GM23338 (cell line): ENCODE data around the gene GFOD1. TPM values are rescaled to one million over a fixed set of nuclear protein-coding genes. Genes with fewer than 3 reads are reported as not detected.
"Not testable (repeated sequence)": the region's sequence is repeated elsewhere in the genome, so short reads cannot be mapped to it uniquely, and the experiment has no call there.

ENCODE experiments used
- ATAC-seq: fragments of 200-7000 bp; cut with Tn5 transposase; 3 replicates; pipeline ENCODE4 v1.9.1; 2020
- DNase-seq: peaks from one replicate; pipeline ENCODE4 v3.0.0-alpha.2; 2015; ENCODE audit warnings: low spot score
- H2AFZ ChIP-seq: fragments of 200-600 bp; sonication (generic); 2 replicates; pipeline ENCODE4 v1.8.0; 2016; ENCODE audit warnings: antibody characterized with exemption, mild to moderate bottlenecking, moderate library complexity
- H3F3A ChIP-seq: fragments of 200-600 bp; sonication (generic); replicated peaks from 2 replicates; pipeline ENCODE4 v1.8.0; 2017; ENCODE audit warnings: antibody characterized with exemption, mixed run types, low read depth
- H3K27ac ChIP-seq: fragments of 200-600 bp; sonication (generic); 2 replicates; pipeline ENCODE4 v1.6.1; 2016; ENCODE audit warnings: low read depth
- H3K27me3 ChIP-seq: fragments of 200-600 bp; sonication (generic); 2 replicates; pipeline ENCODE4 v1.8.0; 2016; ENCODE audit warnings: mild to moderate bottlenecking, mixed run types, moderate library complexity; ENCODE audit not compliant: insufficient read depth
- H3K36me3 ChIP-seq: fragments of 200-600 bp; sonication (generic); 2 replicates; pipeline ENCODE4 v1.8.0; 2016; ENCODE audit warnings: mild to moderate bottlenecking; ENCODE audit not compliant: insufficient read depth
- H3K4me1 ChIP-seq: fragments of 200-600 bp; sonication (generic); 2 replicates; pipeline ENCODE4 v1.8.0; 2016; ENCODE audit warnings: mild to moderate bottlenecking, moderate library complexity; ENCODE audit not compliant: insufficient read depth
- H3K4me2 ChIP-seq: fragments of 200-600 bp; sonication (generic); 2 replicates; pipeline ENCODE4 v1.7.1; 2017; ENCODE audit warnings: mixed run types
- H3K4me3 ChIP-seq: fragments of 200-600 bp; sonication (generic); 2 replicates; pipeline ENCODE4 v1.6.1; 2016; ENCODE audit warnings: mixed run types
- H3K79me2 ChIP-seq: fragments of 200-600 bp; sonication (generic); replicated peaks from 2 replicates; pipeline ENCODE4 v1.8.0; 2017; ENCODE audit warnings: mild to moderate bottlenecking; ENCODE audit not compliant: insufficient read depth
- H3K9me2 ChIP-seq: fragments of 200-600 bp; sonication (generic); 2 replicates; pipeline ENCODE4 v1.8.0; 2017; ENCODE audit not compliant: insufficient read depth
- H4K20me1 ChIP-seq: fragments of 200-600 bp; sonication (generic); replicated peaks from 2 replicates; pipeline ENCODE4 v1.8.0; 2017; ENCODE audit warnings: mild to moderate bottlenecking; ENCODE audit not compliant: insufficient read depth
- H3K27ac Mint-ChIP-seq: 2 replicates; pipeline ENCODE4 v1.8.0; 2020; ENCODE audit warnings: inconsistent platforms, mild to moderate bottlenecking, moderate library complexity, mixed read lengths
- H3K27me3 Mint-ChIP-seq: 3 replicates; pipeline ENCODE4 v1.8.0; 2022; ENCODE audit warnings: low read depth, mild to moderate bottlenecking, moderate library complexity, mixed read lengths, inconsistent platforms; ENCODE audit not compliant: insufficient read depth, poor library complexity
- H3K36me3 Mint-ChIP-seq: 3 replicates; pipeline ENCODE4 v1.8.0; 2021; ENCODE audit warnings: low read depth, mild to moderate bottlenecking, inconsistent platforms, moderate library complexity, mixed read lengths
- H3K4me1 Mint-ChIP-seq: 3 replicates; pipeline ENCODE4 v1.8.0; 2020; ENCODE audit warnings: mild to moderate bottlenecking, inconsistent platforms, mixed read lengths
- H3K4me3 Mint-ChIP-seq: 3 replicates; pipeline ENCODE4 v1.8.0; 2021; ENCODE audit warnings: moderate library complexity, mild to moderate bottlenecking, inconsistent platforms, mixed read lengths
- H3K9me3 Mint-ChIP-seq: 3 replicates; pipeline ENCODE4 v1.8.0; 2020; ENCODE audit warnings: moderate library complexity, mild to moderate bottlenecking, inconsistent platforms, mixed read lengths
- CREB1 ChIP-seq: fragments of 250-450 bp; sonication (Bioruptor Pico); IDR thresholded peaks from 2 replicates; pipeline ENCODE4 v1.5.0; 2020; ENCODE audit warnings: low read depth, mild to moderate bottlenecking, moderate library complexity
- CTCF ChIP-seq, 2 experiments: fragments of 200-600 bp in 1 of 2; sonication (generic) in 1 of 2; conservative IDR thresholded peaks; 2 replicates each; pipeline versions ENCODE4 v1.5.1 to v1.6.1; 2016 to 2017; ENCODE audit warnings: antibody characterized with exemption in 2 of 2, low read depth in 2 of 2, mild to moderate bottlenecking in 2 of 2, moderate library complexity in 1 of 2
- EZH2 ChIP-seq: fragments of 200-600 bp; sonication (generic); IDR thresholded peaks from one replicate; pipeline ENCODE4 v1.8.0; 2017; ENCODE audit warnings: antibody characterized with exemption, mild to moderate bottlenecking, low read depth; ENCODE audit not compliant: unreplicated experiment
- EZH2phosphoT487 ChIP-seq: fragments of 200-600 bp; sonication (generic); IDR thresholded peaks from one replicate; pipeline ENCODE4 v1.8.1; 2018; ENCODE audit warnings: antibody characterized with exemption; ENCODE audit not compliant: unreplicated experiment
- POLR2AphosphoS5 ChIP-seq: IDR thresholded peaks from 2 replicates; pipeline ENCODE4 v1.6.1; 2016; ENCODE audit warnings: antibody characterized with exemption, low read depth
- STAT1 ChIP-seq: IDR thresholded peaks from one replicate; pipeline ENCODE4 v1.6.1; 2016; ENCODE audit warnings: antibody characterized with exemption; ENCODE audit not compliant: unreplicated experiment
- ZNF114 ChIP-seq: fragments of 250-450 bp; sonication (Bioruptor Pico); IDR thresholded peaks from 2 replicates; pipeline ENCODE4 v1.5.0; 2020; ENCODE audit warnings: mild to moderate bottlenecking, moderate library complexity
- ZNF331 ChIP-seq: fragments of 250-450 bp; sonication (Bioruptor Pico); IDR thresholded peaks from 2 replicates; pipeline ENCODE4 v1.5.0; 2020; ENCODE audit warnings: low read depth, mild to moderate bottlenecking, moderate library complexity
- ZNF462 ChIP-seq: fragments of 250-450 bp; sonication (Bioruptor Pico); IDR thresholded peaks from 2 replicates; pipeline ENCODE4 v1.5.0; 2020; ENCODE audit warnings: mild to moderate bottlenecking, moderate library complexity
- polyA plus RNA-seq: library from polyadenylated mRNA; unstranded; fragments of >200 nt; fragmentation: Nextera tagmentation; extraction: Ambion mirVana; gene quantifications from 2 replicates; pipeline ENCODE4 v1.2.1, GENCODE V29; 2016
- total RNA-seq: library from RNA; depleted of rRNA; stranded (reverse); fragments of >200 nt; shearing (Covaris generic); gene quantifications from 2 replicates; pipeline ENCODE4 v1.2.3, GENCODE V29; 2014

GFOD1 gene
- total and polyA plus RNA-seq, 2 experiments from 2014 or later: 4.9 to 12.8 TPM

- TF ChIP-seq CREB1 (CRISPR knock-in tag) (no peak), EZH2phosphoT487 (no peak), STAT1 (no peak)
- H3K27ac ChIP-seq: no peak overlapping the region
- H3K36me3 Mint-ChIP-seq: peaks cover 7% of the 10 kb centered on the region
- DNase-seq: no peak
- H2AFZ ChIP-seq: no peak overlapping the region
- H3K27ac Mint-ChIP-seq: no peak overlapping the region
- H4K20me1 ChIP-seq: no peaks in the 10 kb centered on the region
- 0 out of 3 replicates have a peak, but pooled peaks cover 1% of the 10 kb centered on the region for H3K9me3 Mint-ChIP-seq
- peaks cover 20% of the 10 kb centered on the region for H3K4me1 Mint-ChIP-seq
- no peak overlapping the region for H3K4me3 Mint-ChIP-seq
- no peaks in the 10 kb centered on the region for H3K27me3 ChIP-seq
- no peaks in the 10 kb centered on the region for H3K27me3 Mint-ChIP-seq
- no peaks in the 10 kb centered on the region; the same call in 1 of the 2 replicates for H3K9me2 ChIP-seq
- H3K4me2 ChIP-seq: no peak overlapping the region
- H3F3A ChIP-seq: no peaks in the 10 kb centered on the region
- H3K4me3 ChIP-seq: no peak overlapping the region
- no peak for ATAC-seq
- H3K36me3 ChIP-seq: no peaks in the 10 kb centered on the region
- peaks cover 7% of the 10 kb centered on the region for H3K79me2 ChIP-seq
- H3K4me1 ChIP-seq: no peaks in the 10 kb centered on the region
Observed at GRCh38 chr6:13444604-13445003, 42.8 kb downstream of the GFOD1 start.

- not testable (repeated sequence) for H3K27ac Mint-ChIP-seq, H3K4me3 ChIP-seq, H2AFZ ChIP-seq, H3K27ac ChIP-seq, H3K27me3 ChIP-seq, H3K4me2 ChIP-seq, H3K79me2 ChIP-seq, H3K27me3 Mint-ChIP-seq, H3K36me3 Mint-ChIP-seq, H4K20me1 ChIP-seq, H3K4me3 Mint-ChIP-seq, H3F3A ChIP-seq, H3K36me3 ChIP-seq, H3K4me1 ChIP-seq, DNase-seq, H3K9me3 Mint-ChIP-seq, ATAC-seq, H3K9me2 ChIP-seq
- peaks cover 21% of the 10 kb centered on the region for H3K4me1 Mint-ChIP-seq
Observed at GRCh38 chr6:13443978-13444377, 43.4 kb downstream of the GFOD1 start.

- Mint-ChIP-seq H3K4me1 (peaks cover 19% of the 10 kb centered on the region), H3K9me3 (no peaks in the 10 kb centered on the region), H3K4me3 (no peak overlapping the region), H3K27ac (no peak overlapping the region), H3K36me3 (no peaks in the 10 kb centered on the region), H3K27me3 (no peaks in the 10 kb centered on the region)
- DNase-seq (no peak), ATAC-seq (no peak)
- Histone ChIP-seq H3K36me3 (no peaks in the 10 kb centered on the region), H3K27ac (no peak overlapping the region), H4K20me1 (no peaks in the 10 kb centered on the region), H3K4me3 (no peak overlapping the region), H3K79me2 (peaks cover 7% of the 10 kb centered on the region), H3K27me3 (no peaks in the 10 kb centered on the region), H3K4me2 (no peak overlapping the region), H3K9me2 (no peaks in the 10 kb centered on the region), H2AFZ (no peak overlapping the region), H3F3A (no peaks in the 10 kb centered on the region), H3K4me1 (peaks cover 4% of the 10 kb centered on the region)
- TF ChIP-seq EZH2 (no peak), CTCF (conservative IDR thresholded peaks at IDR 0.05; ENCODE audit: low read depth in 2 of 2) (no peak), POLR2AphosphoS5 (no peak), ZNF114 (CRISPR knock-in tag) (no peak), ZNF331 (CRISPR knock-in tag) (no peak), CREB1 (CRISPR knock-in tag) (no peak), ZNF462 (CRISPR knock-in tag) (no peak)
Observed at GRCh38 chr6:13441778-13442177, 45.6 kb downstream of the GFOD1 start.
